CD4-positive, alpha-beta T cell treated with Interleukin-21 for 1 hour (primary cell): ENCODE data around the gene CACNA1D.

Experiments used
- DNase-seq: peaks from one replicate; pipeline ENCODE4 v3.0.0-alpha.2; 2020

CACNA1D gene

GRCh38 chr3:53813229-53813628, 318.8 kb downstream of the CACNA1D start:
- DNase-seq: no peak

- DNase-seq: no peak
Observed at GRCh38 chr3:53813876-53814275, 319.5 kb downstream of the CACNA1D start.

- DNase-seq: no peak
Observed at GRCh38 chr3:53815067-53815466, 320.7 kb downstream of the CACNA1D start.

GRCh38 chr3:53815651-53816050, 321.2 kb downstream of the CACNA1D start:
- no peak for DNase-seq

GRCh38 chr3:53816425-53816824, 322.0 kb downstream of the CACNA1D start:
- no peak for DNase-seq

- no peak for DNase-seq
Observed at GRCh38 chr3:53817211-53817610, 322.8 kb downstream of the CACNA1D start.

- DNase-seq: no peak
Observed at GRCh38 chr3:53817809-53818208, 323.4 kb downstream of the CACNA1D start.

GRCh38 chr3:53818221-53819162, 324.1 kb downstream of the CACNA1D start:
- no peak for DNase-seq

GRCh38 chr3:53819163-53819868, 324.9 kb downstream of the CACNA1D start:
- no peak for DNase-seq

- no peak for DNase-seq
Observed at GRCh38 chr3:53820084-53820483, 325.7 kb downstream of the CACNA1D start.

- DNase-seq: no peak
Observed at GRCh38 chr3:53820756-53821580, 326.6 kb downstream of the CACNA1D start.

GRCh38 chr3:53821631-53822121, 327.3 kb downstream of the CACNA1D start:
- DNase-seq: no peak

- DNase-seq: no peak
Observed at GRCh38 chr3:53822331-53822741, 327.9 kb downstream of the CACNA1D start.

GRCh38 chr3:53823026-53823955, 328.9 kb downstream of the CACNA1D start:
- no peak for DNase-seq

- DNase-seq: no peak
Observed at GRCh38 chr3:53823956-53824657, 329.7 kb downstream of the CACNA1D start.

- DNase-seq: no peak
Observed at GRCh38 chr3:53824795-53825194, 330.4 kb downstream of the CACNA1D start.

GRCh38 chr3:53826048-53826447, 331.6 kb downstream of the CACNA1D start:
- no peak for DNase-seq

GRCh38 chr3:53828581-53828980, 334.2 kb downstream of the CACNA1D start:
- no peak for DNase-seq

- DNase-seq: no peak
Observed at GRCh38 chr3:53829605-53830004, 335.2 kb downstream of the CACNA1D start.

GRCh38 chr3:53830944-53831343, 336.5 kb downstream of the CACNA1D start:
- no peak for DNase-seq

- no peak for DNase-seq
Observed at GRCh38 chr3:53833053-53833645, 338.7 kb downstream of the CACNA1D start.
